Measurements from ENCODE around the gene NPAS2. TPM values are rescaled to one million over a fixed set of nuclear protein-coding genes. Genes with fewer than 3 reads are reported as not detected.

The NPAS2 gene
- total RNA-seq, 4 donors from 2014 or later = 63.0 to 134 (median 115) TPM

GRCh38 chr2:100859902-100860301, 40.0 kb downstream of the NPAS2 start:
- in situ Hi-C loops (cut with MboI; ENCODE audit: low pct_ligation_motif_present in 1 of 4, low pct_unique_long_range_greater_than_20kb in 1 of 4, low sequenced_read_pairs in 3 of 4) = no loop called here
- intact Hi-C loops (cut with DNase I; ENCODE audit: low total_unique reads) = no loop called here
- H3K36me3 ChIP-seq = no peaks in the 10 kb centered on the region
- H3K27me3 ChIP-seq = no peaks in the 10 kb centered on the region
- no peaks in the 10 kb centered on the region for H3K9me3 ChIP-seq
- H3K4me3 ChIP-seq = no peak overlapping the region
- H3K27ac ChIP-seq = no peak overlapping the region
- peaks cover 0 to 8% (median 0%) of the 10 kb centered on the region in 4 donors for H3K4me1 ChIP-seq
- 85 to 100% methylated on average over 2 of the region's 2 CpGs for WGBS, 2 donors (ENCODE audit: low coverage in 1 of 2)
- TF ChIP-seq CTCF (IDR thresholded peaks at IDR 0.05) = no peak
- no peak for TF ChIP-seq EP300 (IDR thresholded peaks at IDR 0.05; ENCODE audit: low read depth)
- no peak for TF ChIP-seq POLR2AphosphoS5 (IDR thresholded peaks at IDR 0.05)
- no peak for TF ChIP-seq POLR2A (IDR thresholded peaks at IDR 0.05)
- no peak for DNase-seq

- H3K4me1 ChIP-seq = peaks cover 0 to 14% (median 2%) of the 10 kb centered on the region in 4 donors
- in situ Hi-C loops (cut with MboI; ENCODE audit: low pct_ligation_motif_present in 1 of 4, low pct_unique_long_range_greater_than_20kb in 1 of 4, low sequenced_read_pairs in 3 of 4) = no loop called here
- H3K36me3 ChIP-seq = no peaks in the 10 kb centered on the region
- H3K27ac ChIP-seq = no peak overlapping the region
- no peaks in the 10 kb centered on the region for H3K9me3 ChIP-seq
- intact Hi-C loops (cut with DNase I; ENCODE audit: low total_unique reads) = no loop called here
- H3K27me3 ChIP-seq = no peaks in the 10 kb centered on the region
- TF ChIP-seq POLR2AphosphoS5 (IDR thresholded peaks at IDR 0.05) = no peak
- TF ChIP-seq POLR2A (IDR thresholded peaks at IDR 0.05) = no peak
- no peak for TF ChIP-seq CTCF (IDR thresholded peaks at IDR 0.05)
- no peak for TF ChIP-seq EP300 (IDR thresholded peaks at IDR 0.05; ENCODE audit: low read depth)
- DNase-seq = no peak
- 79 to 86% methylated on average over 3 to 4 of the region's 4 CpGs for WGBS, 2 donors (ENCODE audit: low coverage in 1 of 2)
- H3K4me3 ChIP-seq = no peak overlapping the region
Observed at GRCh38 chr2:100861340-100861739, 41.4 kb downstream of the NPAS2 start.

GRCh38 chr2:100862081-100862480, 42.1 kb downstream of the NPAS2 start:
- TF ChIP-seq CTCF (IDR thresholded peaks at IDR 0.05) (no peak), POLR2A (IDR thresholded peaks at IDR 0.05) (no peak), EP300 (IDR thresholded peaks at IDR 0.05; ENCODE audit: low read depth) (no peak), POLR2AphosphoS5 (IDR thresholded peaks at IDR 0.05) (no peak)
- no peak overlapping the region for H3K27ac ChIP-seq

GRCh38 chr2:100865816-100866460, 46.0 kb downstream of the NPAS2 start:
- H3K9me3 ChIP-seq = peaks cover 0 to 10% of the 10 kb centered on the region in 2 donors
- peak overlapping the region; percentile 15 to 49 (median 36) for H3K27ac ChIP-seq
- WGBS, 2 donors (ENCODE audit: low coverage in 1 of 2) = 69% methylated on average over 5 of the region's 5 CpGs; no CpG with 5 or more reads in 1 of the 2 donors
- H3K36me3 ChIP-seq = no peaks in the 10 kb centered on the region
- TF ChIP-seq POLR2AphosphoS5 (IDR thresholded peaks at IDR 0.05) (no peak), POLR2A (IDR thresholded peaks at IDR 0.05) (no peak), CTCF (IDR thresholded peaks at IDR 0.05) (no peak), EP300 (IDR thresholded peaks at IDR 0.05; ENCODE audit: low read depth) (no peak)
- no peak for DNase-seq
- H3K4me1 ChIP-seq = peaks cover 0 to 10% (median 2%) of the 10 kb centered on the region in 4 donors
- in situ Hi-C loops (cut with MboI; ENCODE audit: low pct_ligation_motif_present in 1 of 4, low pct_unique_long_range_greater_than_20kb in 1 of 4, low sequenced_read_pairs in 3 of 4) = no loop called here
- H3K4me3 ChIP-seq = no peak overlapping the region
- no peaks in the 10 kb centered on the region for H3K27me3 ChIP-seq
- intact Hi-C loops (cut with DNase I; ENCODE audit: low total_unique reads) = no loop called here

More at GRCh38 chr2:100862081-100862480, 42.1 kb downstream of the NPAS2 start:
- no peaks in the 10 kb centered on the region for H3K27me3 ChIP-seq
- intact Hi-C loops (cut with DNase I; ENCODE audit: low total_unique reads) = no loop called here
- no peak overlapping the region for H3K4me3 ChIP-seq
- H3K4me1 ChIP-seq = peaks cover 0 to 15% (median 2%) of the 10 kb centered on the region in 4 donors
- H3K9me3 ChIP-seq = no peaks in the 10 kb centered on the region
- in situ Hi-C loops (cut with MboI; ENCODE audit: low pct_ligation_motif_present in 1 of 4, low pct_unique_long_range_greater_than_20kb in 1 of 4, low sequenced_read_pairs in 3 of 4) = no loop called here
- DNase-seq = no peak
- H3K36me3 ChIP-seq = no peaks in the 10 kb centered on the region
- WGBS, 2 donors (ENCODE audit: low coverage in 1 of 2) = 72 to 73% methylated on average over 5 of the region's 5 CpGs

Data from transverse colon (tissue), 4 donors.